Prostate gland (tissue), 2 donors: ENCODE measurements around the gene CRB1.

ENCODE experiments used
- CTCF ChIP-seq, 4 experiments: fragments of 200-600 bp in 2 of 4; fragments of 450-650 bp in 2 of 4; sonication (generic) in 2 of 4; IDR thresholded peaks; 1 replicate in 3 of 4; 2 replicates in 1 of 4; pipeline ENCODE4 v1.5.1; 2016 to 2019; ENCODE audit warnings: antibody characterized with exemption in 4 of 4, mild to moderate bottlenecking in 2 of 4, moderate library complexity in 2 of 4
- POLR2A ChIP-seq: fragments of 450-650 bp; IDR thresholded peaks from one replicate; pipeline ENCODE4 v1.6.1; 2016; ENCODE audit warnings: antibody characterized with exemption, mild to moderate bottlenecking

GRCh38 chr1:197286634-197287033 is 18.6 kb downstream of the CRB1 start:
- TF ChIP-seq CTCF (IDR thresholded peaks at IDR 0.05) (no peak), POLR2A (no peak)
